ENCODE data around the gene DHRS2. TPM values are rescaled to one million over a fixed set of nuclear protein-coding genes. Genes with fewer than 3 reads are reported as not detected.
A peak's percentile ranks its signal among the peaks of the same experiment; 100 is the strongest.

The DHRS2 gene
- total and polyA plus RNA-seq, 2 of the 4 experiments (the other 2 are of a cell fraction) = 0.12 to 0.18 TPM

DNA sequence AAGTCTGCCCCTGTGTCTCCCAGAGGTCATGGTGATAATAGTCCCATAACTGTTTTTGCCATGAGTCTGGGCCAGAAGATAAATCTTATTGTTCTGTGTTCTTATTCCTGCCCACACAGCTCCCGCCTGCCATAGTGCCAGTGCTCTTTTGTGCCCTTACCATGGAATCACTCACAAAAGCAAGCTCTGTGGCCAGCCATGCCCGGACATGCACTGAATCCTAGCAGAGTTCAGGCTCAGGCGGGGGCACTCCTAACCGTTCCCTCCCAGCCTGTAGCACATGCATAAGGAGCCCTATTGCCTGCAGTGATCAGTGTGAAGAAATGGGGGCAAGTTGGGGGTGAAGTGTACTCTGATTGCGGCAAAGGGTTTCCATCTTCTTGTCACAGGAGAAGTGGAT is 33.3 kb downstream of the DHRS2 start:
- CTCF ChIA-PET = no interaction called here
- peak overlapping the region; percentile 57 for H2AK9ac ChIP-seq (replicated peaks; ENCODE audit: low read depth, low read length, poor library complexity)
- no peak overlapping the region for H4K91ac ChIP-seq (ENCODE audit: insufficient read depth, low read depth, low read length)
- H2AK5ac ChIP-seq (ENCODE audit: low read depth, low read length) = no peak overlapping the region
- H3K27me3 ChIP-seq (ENCODE audit: control insufficient read depth, insufficient read depth, low read length) = no peaks in the 10 kb centered on the region; the same call in 1 of the 2 replicates
- H3K79me1 ChIP-seq (ENCODE audit: low read depth in 1 of 2, low read length in 2 of 2) = no peaks in the 10 kb centered on the region
- no peak overlapping the region for H3K23ac ChIP-seq (ENCODE audit: low read depth, low read length)
- no peak overlapping the region for H3K27ac ChIP-seq (ENCODE audit: insufficient read depth, low read length)
- H2BK20ac ChIP-seq (ENCODE audit: low read depth, low read length) = no peak overlapping the region
- H3K18ac ChIP-seq (ENCODE audit: low read depth, low read length) = no peak overlapping the region
- H3K36me3 ChIP-seq (ENCODE audit: control insufficient read depth, insufficient read depth, low read length) = no peaks in the 10 kb centered on the region
- H3K4me3 ChIP-seq (ENCODE audit: insufficient read depth, low read depth, low read length) = no peak overlapping the region
- ATAC-seq (ENCODE audit: low read depth) = no peak
- WGBS, 2 experiments (ENCODE audit: extremely low coverage in 2 of 2, insufficient read length in 1 of 2) = 40% methylated on average over 1 of the region's 5 CpGs; no CpG with 5 or more reads in 1 of the 2 experiments
- H4K5ac ChIP-seq (ENCODE audit: low read depth, low read length) = no peak overlapping the region
- H3K9ac ChIP-seq (ENCODE audit: low read depth, low read length) = no peak overlapping the region
- no peaks in the 10 kb centered on the region for H3K4me1 ChIP-seq (ENCODE audit: control insufficient read depth, insufficient read depth, low read length)
- H3K56ac ChIP-seq (ENCODE audit: extremely low read depth, insufficient read depth, low read length) = no peak overlapping the region
- H2BK120ac ChIP-seq (ENCODE audit: low read depth, low read length) = no peak overlapping the region
- no peaks in the 10 kb centered on the region for H4K20me1 ChIP-seq (ENCODE audit: insufficient read depth, low read length)
- POLR2A ChIA-PET (ENCODE audit: unreplicated experiment) = no interaction called here
- no peaks in the 10 kb centered on the region for H3K9me1 ChIP-seq (ENCODE audit: insufficient read depth, low read length)
- no TSS peak for BruUV-seq (replicated peaks)
- intact Hi-C loops (cut with micrococcal nuclease) = no loop called here
- H3K14ac ChIP-seq (replicated peaks; ENCODE audit: low read depth, low read length) = no peak overlapping the region
- no peak overlapping the region for H3K4ac ChIP-seq (ENCODE audit: low read depth, low read length)
- H3K9me3 ChIP-seq (ENCODE audit: control insufficient read depth, insufficient read depth, low read length) = no peaks in the 10 kb centered on the region
- in situ Hi-C loops (cut with MboI; ENCODE audit: low sequenced_read_pairs) = no loop called here
- no peak for TF ChIP-seq MXI1 (IDR thresholded peaks at IDR 0.05; ENCODE audit: borderline replicate concordance, low read depth, low read length)
- TF ChIP-seq NFE2L2 (IDR thresholded peaks at IDR 0.05; ENCODE audit: low read depth, low read length) = no peak
- TF ChIP-seq ELK1 (IDR thresholded peaks at IDR 0.05; ENCODE audit: borderline replicate concordance, low read depth, low read length) = no peak
- TF ChIP-seq FOS (IDR thresholded peaks at IDR 0.05; ENCODE audit: low read depth, low read length) = no peak
- TF ChIP-seq, protein P1, sequence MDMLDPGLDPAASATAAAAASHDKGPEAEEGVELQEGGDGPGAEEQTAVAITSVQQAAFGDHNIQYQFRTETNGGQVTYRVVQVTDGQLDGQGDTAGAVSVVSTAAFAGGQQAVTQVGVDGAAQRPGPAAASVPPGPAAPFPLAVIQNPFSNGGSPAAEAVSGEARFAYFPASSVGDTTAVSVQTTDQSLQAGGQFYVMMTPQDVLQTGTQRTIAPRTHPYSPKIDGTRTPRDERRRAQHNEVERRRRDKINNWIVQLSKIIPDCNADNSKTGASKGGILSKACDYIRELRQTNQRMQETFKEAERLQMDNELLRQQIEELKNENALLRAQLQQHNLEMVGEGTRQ (IDR thresholded peaks at IDR 0.05; ENCODE audit: low read depth, low read length) = no peak
- no peak for TF ChIP-seq RAD21 (IDR thresholded peaks at IDR 0.05; ENCODE audit: low read length)
- TF ChIP-seq CHD1 (IDR thresholded peaks at IDR 0.05; ENCODE audit: low read depth, low read length) = no peak
- TF ChIP-seq CTCF (conservative IDR thresholded peaks at IDR 0.05; ENCODE audit: low read depth, low read length) = no peak
- TF ChIP-seq RCOR1 (IDR thresholded peaks at IDR 0.05; ENCODE audit: insufficient replicate concordance, low read length) = no peak
- no peak for TF ChIP-seq CEBPB (IDR thresholded peaks at IDR 0.05; ENCODE audit: low read depth, low read length)
- no peak for TF ChIP-seq MAFK (IDR thresholded peaks at IDR 0.05; ENCODE audit: low read depth, low read length)
- no peak for TF ChIP-seq SMC3 (IDR thresholded peaks at IDR 0.05; ENCODE audit: low read depth, low read length)
- TF ChIP-seq MAZ (IDR thresholded peaks at IDR 0.05; ENCODE audit: borderline replicate concordance, low read depth, low read length) = no peak
- TF ChIP-seq RFX5 (IDR thresholded peaks at IDR 0.05; ENCODE audit: low read depth, low read length) = no peak
- no peak for TF ChIP-seq POLR2A (IDR thresholded peaks at IDR 0.05; ENCODE audit: low read depth, low read length)
- TF ChIP-seq BHLHE40 (IDR thresholded peaks at IDR 0.05; ENCODE audit: low read depth, low read length) = no peak
- no peak overlapping the region for H2BK5ac ChIP-seq (ENCODE audit: low read depth, low read length, poor library complexity, severe bottlenecking)
- no peak for DNase-seq
- H3K4me2 ChIP-seq (ENCODE audit: low read depth, low read length) = no peak overlapping the region
- dilution Hi-C loops (cut with HindIII; ENCODE audit: low sequenced_read_pairs, unreplicated experiment) = no loop called here
- H2AFZ ChIP-seq (replicated peaks; ENCODE audit: low read length, poor library complexity) = peak overlapping the region; percentile 52
- no peak overlapping the region for H2BK15ac ChIP-seq (ENCODE audit: low read depth, low read length)
- no peak overlapping the region for H4K8ac ChIP-seq (ENCODE audit: low read depth in 2 of 2, low read length in 2 of 2)
